GM21619 (cell line): ENCODE results near the gene SCARB1.

Experiments used
- ATAC-seq: cut with Tn5 transposase; IDR thresholded peaks from one replicate; pipeline ENCODE4 v1.9.1; 2021; ENCODE audit not compliant: unreplicated experiment

Gene SCARB1

GRCh38 chr12:124734224-124734788 is 129.4 kb downstream of the SCARB1 start:
- ATAC-seq, result no peak

GRCh38 chr12:124733086-124733485 is 130.6 kb downstream of the SCARB1 start:
- ATAC-seq, result no peak

DNA sequence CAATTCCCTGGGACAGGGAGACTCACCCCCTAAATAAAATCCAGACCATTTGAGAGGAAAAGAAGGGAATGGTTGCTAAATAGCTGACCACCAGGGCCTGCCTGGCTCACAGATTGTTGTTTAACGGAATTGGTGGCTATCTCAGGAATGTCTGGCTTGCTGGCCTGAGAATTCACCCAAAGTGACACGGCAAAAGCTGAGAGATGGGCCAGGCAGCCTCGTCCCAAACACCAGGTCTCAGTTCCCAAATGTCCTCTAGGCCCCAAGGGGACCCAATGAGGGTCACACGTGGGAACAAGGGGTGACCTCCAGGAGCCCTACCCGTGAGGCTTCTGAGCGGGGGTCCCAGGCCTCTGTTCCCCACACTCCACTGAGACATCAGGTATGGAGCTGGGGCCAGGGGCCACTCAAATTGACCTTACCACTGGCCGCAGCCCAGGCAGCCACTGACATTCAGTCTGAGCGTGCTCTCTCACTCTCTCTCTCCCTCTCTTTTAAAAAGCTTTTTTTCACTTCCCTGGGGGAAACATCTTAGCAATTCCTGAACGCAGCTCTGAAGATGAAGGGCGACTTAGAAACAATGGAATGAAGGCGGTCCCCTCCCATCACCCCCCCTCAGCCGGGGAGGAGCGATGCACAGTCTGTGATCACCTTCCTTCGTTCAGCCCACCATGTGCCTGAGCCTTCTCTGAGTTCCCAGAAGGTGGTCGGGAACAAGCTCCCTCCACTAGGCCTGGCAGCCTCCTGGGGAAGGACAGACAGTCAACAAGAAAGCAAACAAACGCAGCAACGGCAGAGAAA is 131.2 kb downstream of the SCARB1 start:
- no peak for ATAC-seq

GRCh38 chr12:124731869-124732268 is 131.8 kb downstream of the SCARB1 start:
- ATAC-seq, result no peak

GRCh38 chr12:124730455-124730932 is 133.2 kb downstream of the SCARB1 start:
- ATAC-seq, result no peak

GRCh38 chr12:124727922-124728321 is 135.7 kb downstream of the SCARB1 start:
- ATAC-seq, result no peak

GRCh38 chr12:124727264-124727800 is 136.3 kb downstream of the SCARB1 start:
- no peak for ATAC-seq
